HG02970 (cell line): ENCODE measurements around the gene GRIA3.

Experiments
- ATAC-seq: cut with Tn5 transposase; IDR thresholded peaks from one replicate; pipeline ENCODE4 v1.9.1; 2021; ENCODE audit warnings: mild to moderate bottlenecking, moderate library complexity, moderate number of reproducible peaks; ENCODE audit not compliant: unreplicated experiment, low FRiP score

The GRIA3 gene

GRCh38 chrX:123184219-123184865 lies at the start of gene GRIA3:
Gene GRIA3, plus strand, starts transcription at chrX:123184278. Its CDS starts 258 bp downstream, at chrX:123184536.
- no peak for ATAC-seq

- ATAC-seq: no peak
These were observed 45.6 kb upstream of the GRIA3 start for GRCh38 chrX:123138473-123138872.

GRCh38 chrX:123140454-123140853 lies 43.6 kb upstream of the GRIA3 start:
- ATAC-seq: no peak

GRCh38 chrX:123140904-123141303 lies 43.2 kb upstream of the GRIA3 start:
- no peak for ATAC-seq

GRCh38 chrX:123153846-123154335 lies 30.2 kb upstream of the GRIA3 start:
- no peak for ATAC-seq

GRCh38 chrX:123155327-123155726 lies 28.8 kb upstream of the GRIA3 start:
- ATAC-seq: no peak

GRCh38 chrX:123157586-123157985 lies 26.5 kb upstream of the GRIA3 start:
- ATAC-seq: no peak

- ATAC-seq: no peak
These were observed 24.7 kb upstream of the GRIA3 start for GRCh38 chrX:123159403-123159802.

GRCh38 chrX:123167621-123168020 lies 16.5 kb upstream of the GRIA3 start:
- no peak for ATAC-seq

GRCh38 chrX:123169247-123169901 lies 14.7 kb upstream of the GRIA3 start:
- no peak for ATAC-seq

GRCh38 chrX:123170546-123170945 lies 13.5 kb upstream of the GRIA3 start:
- no peak for ATAC-seq

GRCh38 chrX:123171781-123172180 lies 12.3 kb upstream of the GRIA3 start:
- ATAC-seq: no peak

- no peak for ATAC-seq
These were observed 11.2 kb upstream of the GRIA3 start for GRCh38 chrX:123172869-123173268.

- ATAC-seq: no peak
These were observed 10.2 kb upstream of the GRIA3 start for GRCh38 chrX:123173833-123174232.

GRCh38 chrX:123175366-123176122 lies 8.5 kb upstream of the GRIA3 start:
- ATAC-seq: no peak

GRCh38 chrX:123181233-123181914 lies 2.7 kb upstream of the GRIA3 start:
- no peak for ATAC-seq

- ATAC-seq: no peak
These were observed 793 bp downstream of the GRIA3 start for GRCh38 chrX:123184866-123185276.

GRCh38 chrX:123185721-123186120 lies 1.6 kb downstream of the GRIA3 start:
- no peak for ATAC-seq

GRCh38 chrX:123186801-123187200 lies 2.7 kb downstream of the GRIA3 start:
- ATAC-seq: no peak

- ATAC-seq: no peak
These were observed 4.0 kb downstream of the GRIA3 start for GRCh38 chrX:123188081-123188480.

- ATAC-seq: no peak
These were observed 5.3 kb downstream of the GRIA3 start for GRCh38 chrX:123189338-123189737.
